ENCODE measurements around the gene TPCN2.
A peak's percentile ranks its signal among the peaks of the same experiment; 100 is the strongest.

TPCN2 gene

DNA sequence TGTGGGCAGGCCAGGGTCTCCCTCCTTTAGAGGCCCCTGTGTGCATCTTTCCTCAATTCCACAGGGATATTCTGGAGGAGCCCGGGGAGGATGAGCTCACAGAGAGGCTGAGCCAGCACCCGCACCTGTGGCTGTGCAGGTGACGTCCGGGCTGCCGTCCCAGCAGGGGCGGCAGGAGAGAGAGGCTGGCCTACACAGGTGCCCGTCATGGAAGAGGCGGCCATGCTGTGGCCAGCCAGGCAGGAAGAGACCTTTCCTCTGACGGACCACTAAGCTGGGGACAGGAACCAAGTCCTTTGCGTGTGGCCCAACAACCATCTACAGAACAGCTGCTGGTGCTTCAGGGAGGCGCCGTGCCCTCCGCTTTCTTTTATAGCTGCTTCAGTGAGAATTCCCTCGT lies 39.1 kb downstream of the TPCN2 start:
- Histone ChIP-seq H3K9me3 (no peaks in the 10 kb centered on the region), H3K27me3 (no peaks in the 10 kb centered on the region), H3K36me3 (peaks cover 95% of the 10 kb centered on the region), H3K4me1 (ENCODE audit: control insufficient read depth in 1 of 2, insufficient read depth in 1 of 2, low read depth in 1 of 2, low read length in 1 of 2) (peaks cover 0 to 3% of the 10 kb centered on the region in 2 experiments), H3K4me3 (ENCODE audit: low read depth in 1 of 2, low read length in 1 of 2) (no peak overlapping the region), H3K27ac (peak overlapping the region; percentile 3)
- TF ChIP-seq, protein P1, sequence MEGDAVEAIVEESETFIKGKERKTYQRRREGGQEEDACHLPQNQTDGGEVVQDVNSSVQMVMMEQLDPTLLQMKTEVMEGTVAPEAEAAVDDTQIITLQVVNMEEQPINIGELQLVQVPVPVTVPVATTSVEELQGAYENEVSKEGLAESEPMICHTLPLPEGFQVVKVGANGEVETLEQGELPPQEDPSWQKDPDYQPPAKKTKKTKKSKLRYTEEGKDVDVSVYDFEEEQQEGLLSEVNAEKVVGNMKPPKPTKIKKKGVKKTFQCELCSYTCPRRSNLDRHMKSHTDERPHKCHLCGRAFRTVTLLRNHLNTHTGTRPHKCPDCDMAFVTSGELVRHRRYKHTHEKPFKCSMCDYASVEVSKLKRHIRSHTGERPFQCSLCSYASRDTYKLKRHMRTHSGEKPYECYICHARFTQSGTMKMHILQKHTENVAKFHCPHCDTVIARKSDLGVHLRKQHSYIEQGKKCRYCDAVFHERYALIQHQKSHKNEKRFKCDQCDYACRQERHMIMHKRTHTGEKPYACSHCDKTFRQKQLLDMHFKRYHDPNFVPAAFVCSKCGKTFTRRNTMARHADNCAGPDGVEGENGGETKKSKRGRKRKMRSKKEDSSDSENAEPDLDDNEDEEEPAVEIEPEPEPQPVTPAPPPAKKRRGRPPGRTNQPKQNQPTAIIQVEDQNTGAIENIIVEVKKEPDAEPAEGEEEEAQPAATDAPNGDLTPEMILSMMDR (IDR thresholded peaks at IDR 0.05), result no peak

DNA sequence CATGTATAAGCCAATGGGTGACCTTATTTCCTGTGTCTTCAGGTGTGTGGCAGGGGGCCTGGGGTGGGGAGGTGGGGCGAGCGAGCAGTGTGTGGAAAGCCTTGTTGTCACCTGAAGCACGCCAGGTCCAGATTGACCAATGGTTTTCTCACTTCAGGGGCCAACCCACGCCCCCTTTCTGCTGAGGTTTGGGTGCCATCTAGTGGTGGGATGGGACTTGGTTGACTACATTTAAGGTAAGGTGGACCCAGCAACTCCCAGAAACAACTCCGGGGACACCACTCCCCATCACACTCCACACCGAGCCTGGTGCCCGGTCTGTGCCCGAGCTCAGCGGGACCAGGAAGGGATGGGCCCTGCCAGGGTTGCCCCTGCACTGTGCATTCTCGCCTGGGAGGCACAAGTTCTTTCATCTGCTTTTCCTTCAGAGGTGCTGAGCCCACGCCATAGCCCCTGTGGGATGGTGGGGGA lies 40.0 kb downstream of the TPCN2 start:
- H3K4me1 ChIP-seq (ENCODE audit: control insufficient read depth in 1 of 2, insufficient read depth in 1 of 2, low read depth in 1 of 2, low read length in 1 of 2), result peaks cover 0 to 3% of the 10 kb centered on the region in 2 experiments
- no peaks in the 10 kb centered on the region for H3K27me3 ChIP-seq
- H3K4me3 ChIP-seq (ENCODE audit: low read depth in 1 of 2, low read length in 1 of 2), result no peak overlapping the region
- no peaks in the 10 kb centered on the region for H3K9me3 ChIP-seq
- peaks cover 95% of the 10 kb centered on the region for H3K36me3 ChIP-seq
- H3K27ac ChIP-seq, result peak overlapping the region; percentile 3
- TF ChIP-seq, protein P1 (IDR thresholded peaks at IDR 0.05), result peak; percentile 19

DNA sequence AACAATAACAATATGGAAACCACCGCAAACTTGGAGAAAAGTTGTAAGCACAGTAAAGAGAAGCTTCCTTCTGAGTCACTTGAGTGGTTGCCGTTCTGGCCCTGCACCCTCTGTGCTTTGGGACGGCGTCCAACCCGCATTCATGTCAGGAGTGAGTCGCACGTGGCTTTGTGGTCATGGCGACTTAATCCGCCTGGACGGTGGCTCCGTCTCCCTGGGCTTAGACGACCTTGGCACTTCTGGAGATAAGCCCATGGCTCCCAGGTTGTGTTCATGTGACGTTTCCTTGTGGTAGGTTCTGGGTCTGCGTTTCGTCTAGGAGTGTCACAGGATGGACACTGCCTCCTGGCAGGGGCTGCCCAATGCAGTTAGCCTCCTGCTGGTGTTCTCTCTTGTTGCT lies 40.5 kb downstream of the TPCN2 start:
- Histone ChIP-seq H3K27me3 (no peaks in the 10 kb centered on the region), H3K36me3 (peaks cover 92% of the 10 kb centered on the region), H3K4me3 (ENCODE audit: low read depth in 1 of 2, low read length in 1 of 2) (no peak overlapping the region), H3K4me1 (ENCODE audit: control insufficient read depth in 1 of 2, insufficient read depth in 1 of 2, low read depth in 1 of 2, low read length in 1 of 2) (peaks cover 0 to 3% of the 10 kb centered on the region in 2 experiments), H3K27ac (no peak overlapping the region), H3K9me3 (no peaks in the 10 kb centered on the region)
- TF ChIP-seq, protein P1 (IDR thresholded peaks at IDR 0.05), result no peak

DNA sequence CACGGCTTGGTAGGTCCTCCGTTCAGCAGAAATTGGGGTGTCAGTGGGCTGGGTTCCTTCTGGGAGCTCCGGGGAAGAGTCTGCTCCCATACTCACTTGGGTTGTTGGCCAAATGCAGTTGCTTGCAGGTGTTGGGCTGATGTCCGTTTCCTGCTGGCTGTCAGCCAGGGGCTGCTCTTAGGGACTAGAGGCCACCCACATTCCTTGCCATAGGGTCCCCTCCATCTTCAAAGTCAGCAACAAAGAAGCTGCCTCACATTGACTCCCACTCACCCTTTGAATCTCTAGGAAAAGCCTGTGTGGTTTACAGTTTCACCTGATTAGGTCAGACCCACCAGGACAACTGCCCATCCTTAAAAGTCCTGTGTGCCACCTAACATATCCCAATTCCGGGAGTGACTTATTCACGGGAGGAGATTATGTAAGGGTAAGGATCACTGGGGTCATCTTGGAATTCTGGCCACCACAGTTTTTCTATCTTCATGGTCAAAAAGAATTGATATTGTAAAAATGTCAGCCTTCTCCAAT lies 43.0 kb downstream of the TPCN2 start:
- Histone ChIP-seq H3K27me3 (no peaks in the 10 kb centered on the region), H3K9me3 (no peaks in the 10 kb centered on the region), H3K4me3 (ENCODE audit: low read depth in 1 of 2, low read length in 1 of 2) (no peak overlapping the region), H3K4me1 (ENCODE audit: control insufficient read depth in 1 of 2, insufficient read depth in 1 of 2, low read depth in 1 of 2, low read length in 1 of 2) (peaks cover 0 to 3% of the 10 kb centered on the region in 2 experiments), H3K27ac (no peak overlapping the region), H3K36me3 (peaks cover 72% of the 10 kb centered on the region)
- TF ChIP-seq, protein P1 (IDR thresholded peaks at IDR 0.05), result no peak

DNA sequence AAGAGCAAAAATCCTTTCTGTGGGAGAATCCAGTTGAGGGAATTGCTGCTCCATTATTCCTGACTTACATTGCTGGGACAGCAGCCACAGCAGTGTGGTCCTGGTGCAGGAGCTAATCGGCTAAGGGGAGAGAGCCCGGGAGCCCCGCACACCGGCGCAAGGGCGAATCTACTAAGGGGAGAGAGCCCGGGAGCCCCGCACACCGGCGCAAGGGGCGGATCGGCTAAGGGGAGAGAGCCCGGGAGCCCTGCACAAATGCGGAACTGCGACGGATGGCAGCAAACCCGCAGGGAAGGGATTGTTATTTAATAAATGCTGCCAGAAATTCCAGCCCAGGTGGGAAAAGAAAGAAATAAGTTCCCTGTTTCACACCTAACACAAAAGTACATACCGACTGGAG lies 43.5 kb downstream of the TPCN2 start:
- no peak overlapping the region for H3K4me3 ChIP-seq (ENCODE audit: low read depth in 1 of 2, low read length in 1 of 2)
- H3K9me3 ChIP-seq, result no peaks in the 10 kb centered on the region
- TF ChIP-seq, protein P1 (IDR thresholded peaks at IDR 0.05), result no peak
- peaks cover 67% of the 10 kb centered on the region for H3K36me3 ChIP-seq
- H3K27ac ChIP-seq, result no peak overlapping the region
- H3K4me1 ChIP-seq (ENCODE audit: control insufficient read depth in 1 of 2, insufficient read depth in 1 of 2, low read depth in 1 of 2, low read length in 1 of 2), result peaks cover 0 to 3% of the 10 kb centered on the region in 2 experiments
- H3K27me3 ChIP-seq, result no peaks in the 10 kb centered on the region
